ENCODE data around the gene RER1.
A peak's percentile ranks its signal among the peaks of the same experiment; 100 is the strongest.

Gene RER1

GRCh38 chr1:2375923-2376260 lies 15.7 kb upstream of the RER1 start:
- no peak for DNase-seq (ENCODE audit: low read depth)

GRCh38 chr1:2376261-2376741 lies 15.3 kb upstream of the RER1 start:
- DNase-seq (ENCODE audit: low read depth) = no peak

- no peak for DNase-seq (ENCODE audit: low read depth)
These were observed 14.5 kb upstream of the RER1 start for GRCh38 chr1:2376931-2377672.

- DNase-seq (ENCODE audit: low read depth) = no peak
These were observed 13.7 kb upstream of the RER1 start for GRCh38 chr1:2377751-2378440.

- no peak for DNase-seq (ENCODE audit: low read depth)
These were observed 13.2 kb upstream of the RER1 start for GRCh38 chr1:2378441-2378851.

- no peak for DNase-seq (ENCODE audit: low read depth)
These were observed 12.5 kb upstream of the RER1 start for GRCh38 chr1:2378956-2379732.

GRCh38 chr1:2379733-2380404 lies 11.8 kb upstream of the RER1 start:
- DNase-seq (ENCODE audit: low read depth) = no peak

- no peak for DNase-seq (ENCODE audit: low read depth)
These were observed 10.6 kb upstream of the RER1 start for GRCh38 chr1:2380816-2381591.

GRCh38 chr1:2381741-2382620 lies 9.7 kb upstream of the RER1 start:
- DNase-seq (ENCODE audit: low read depth) = peak; percentile 69

- DNase-seq (ENCODE audit: low read depth) = no peak
These were observed 8.8 kb upstream of the RER1 start for GRCh38 chr1:2382621-2383361.

- no peak for DNase-seq (ENCODE audit: low read depth)
These were observed 8.1 kb upstream of the RER1 start for GRCh38 chr1:2383576-2383975.

- DNase-seq (ENCODE audit: low read depth) = no peak
These were observed 7.3 kb upstream of the RER1 start for GRCh38 chr1:2384130-2384860.

- no peak for DNase-seq (ENCODE audit: low read depth)
These were observed 6.6 kb upstream of the RER1 start for GRCh38 chr1:2384941-2385481.

GRCh38 chr1:2385606-2386280 lies 5.9 kb upstream of the RER1 start:
- no peak for DNase-seq (ENCODE audit: low read depth)

- DNase-seq (ENCODE audit: low read depth) = no peak
These were observed 4.7 kb upstream of the RER1 start for GRCh38 chr1:2386636-2387611.

GRCh38 chr1:2388004-2388913 lies 3.4 kb upstream of the RER1 start:
- DNase-seq (ENCODE audit: low read depth) = no peak
